OCI-LY3 (cell line): ENCODE measurements around the gene C16orf92.

Experiments
- EZH2phosphoT487 ChIP-seq: fragments of 200-600 bp; shearing (Covaris generic); IDR thresholded peaks from 2 replicates; pipeline ENCODE4 v1.6.1; 2018; ENCODE audit warnings: antibody characterized with exemption, mixed run types, low read depth
- TF ChIP-seq, protein P1 (sequence below): fragments of 200-600, 300-600 bp; sonication (generic); IDR thresholded peaks from 2 replicates; pipeline ENCODE4 v1.5.1; 2014; ENCODE audit warnings: antibody characterized with exemption, low read length, low read depth

- TF ChIP-seq, protein P1, sequence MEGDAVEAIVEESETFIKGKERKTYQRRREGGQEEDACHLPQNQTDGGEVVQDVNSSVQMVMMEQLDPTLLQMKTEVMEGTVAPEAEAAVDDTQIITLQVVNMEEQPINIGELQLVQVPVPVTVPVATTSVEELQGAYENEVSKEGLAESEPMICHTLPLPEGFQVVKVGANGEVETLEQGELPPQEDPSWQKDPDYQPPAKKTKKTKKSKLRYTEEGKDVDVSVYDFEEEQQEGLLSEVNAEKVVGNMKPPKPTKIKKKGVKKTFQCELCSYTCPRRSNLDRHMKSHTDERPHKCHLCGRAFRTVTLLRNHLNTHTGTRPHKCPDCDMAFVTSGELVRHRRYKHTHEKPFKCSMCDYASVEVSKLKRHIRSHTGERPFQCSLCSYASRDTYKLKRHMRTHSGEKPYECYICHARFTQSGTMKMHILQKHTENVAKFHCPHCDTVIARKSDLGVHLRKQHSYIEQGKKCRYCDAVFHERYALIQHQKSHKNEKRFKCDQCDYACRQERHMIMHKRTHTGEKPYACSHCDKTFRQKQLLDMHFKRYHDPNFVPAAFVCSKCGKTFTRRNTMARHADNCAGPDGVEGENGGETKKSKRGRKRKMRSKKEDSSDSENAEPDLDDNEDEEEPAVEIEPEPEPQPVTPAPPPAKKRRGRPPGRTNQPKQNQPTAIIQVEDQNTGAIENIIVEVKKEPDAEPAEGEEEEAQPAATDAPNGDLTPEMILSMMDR: no peak
- TF ChIP-seq EZH2phosphoT487: no peak
These were observed 49.4 kb upstream of the C16orf92 start, which contains the start of gene TAOK2 for GRCh38 chr16:29973384-29974246.
